ENCODE results near the gene PPP1R1B. TPM values are rescaled to one million over a fixed set of nuclear protein-coding genes. Genes with fewer than 3 reads are reported as not detected.
A peak's percentile ranks its signal among the peaks of the same experiment; 100 is the strongest.

Gene PPP1R1B
- total and polyA plus RNA-seq, 2 donors (not counting 1 experiment from before 2014, with no cell fraction given) = not detected

GRCh38 chr17:39639566-39640458 is 13.1 kb downstream of the PPP1R1B start:
- POLR2A ChIA-PET = interaction anchor here (0.6 kb wide), 1 partner anchor 190 kb away, joined by 3 read pairs; no protein-coding TSS in a partner anchor
- DNase-seq = no peak
- Histone ChIP-seq H3K27ac (ENCODE audit: low read length in 2 of 2) (no peak overlapping the region), H3K36me3 (replicated peaks in 1 of 2; ENCODE audit: control extremely low read depth in 1 of 2, control insufficient read depth in 1 of 2, extremely low read depth in 1 of 2, insufficient read depth in 2 of 2, low read length in 1 of 2) (peaks cover 0 to under 1% of the 10 kb centered on the region in 2 experiments), H3K27me3 (replicated peaks in 1 of 4; ENCODE audit: control extremely low read depth in 1 of 4, control insufficient read depth in 3 of 4, insufficient read depth in 4 of 4, low read length in 3 of 4) (no peaks in the 10 kb centered on the region), H3K4me3 (ENCODE audit: control extremely low read depth in 1 of 5, extremely low read depth in 1 of 5, insufficient read depth in 1 of 5, low read depth in 2 of 5, low read length in 4 of 5) (no peak overlapping the region), H3K9ac (ENCODE audit: low read length) (no peak overlapping the region), H3K4me2 (replicated peaks; ENCODE audit: low read depth, low read length, poor library complexity, severe bottlenecking) (peak overlapping the region; percentile 35), H2AFZ (ENCODE audit: insufficient read depth, low read depth, low read length, poor library complexity, severe bottlenecking) (no peak overlapping the region), H4K20me1 (ENCODE audit: control insufficient read depth, insufficient read depth, low read length, poor library complexity, severe bottlenecking) (peaks cover 68% of the 10 kb centered on the region), H3K4me1 (ENCODE audit: control insufficient read depth in 2 of 2, insufficient read depth in 2 of 2, low read length in 2 of 2) (peaks cover 45 to 65% of the 10 kb centered on the region in 2 donors), H3K79me2 (ENCODE audit: control insufficient read depth, insufficient read depth, low read length) (peaks cover 100% of the 10 kb centered on the region), H3K9me3 (ENCODE audit: control extremely low read depth in 1 of 3, control insufficient read depth in 2 of 3, insufficient read depth in 1 of 3, low read length in 2 of 3) (no peaks in the 10 kb centered on the region)
- H3K27me3 Mint-ChIP-seq = no peaks in the 10 kb centered on the region
- H3K27ac Mint-ChIP-seq = peak overlapping the region; percentile 29
- peaks cover 75% of the 10 kb centered on the region for H3K4me1 Mint-ChIP-seq
- intact Hi-C loops (cut with micrococcal nuclease) = loop anchor here (5.0 kb wide), 2 partner anchors 112 to 342 kb away; partner anchors contain the start of gene PSMD3
- no peak for ATAC-seq (ENCODE audit: low read depth)
- TF ChIP-seq EZH2 (IDR thresholded peaks at IDR 0.05; ENCODE audit: borderline replicate concordance, insufficient read depth, low read depth, low read length, poor library complexity, severe bottlenecking) = no peak
- no peak for TF ChIP-seq CTCF (IDR thresholded peaks at IDR 0.05)
- CTCF ChIA-PET = interaction anchor here (0.6 to 5.6 kb wide), 6 partner anchors 12 to 90 kb away, joined by 3 to 61 read pairs (median 8); partner anchors contain the start of genes MIEN1 and PNMT
- 97% methylated on average over 11 of the region's 11 CpGs for WGBS (ENCODE audit: insufficient coverage)
- H3K9me3 Mint-ChIP-seq (ENCODE audit: insufficient read depth) = no peaks in the 10 kb centered on the region
- H3K4me3 Mint-ChIP-seq = peak overlapping the region; percentile 32

All from B cell (primary cell).